SK-N-SH treated with all-trans-retinoic acid at 6 μM for 48 hours (cell line): ENCODE measurements around the gene BBS1.

Experiments
- ARNTL ChIP-seq: fragments of 450-650 bp; formaldehyde crosslinking; IDR thresholded peaks from 2 replicates; pipeline ENCODE4 v1.5.0; 2020; ENCODE audit warnings: low read depth, mild to moderate bottlenecking, moderate library complexity, borderline replicate concordance
- CREB5 ChIP-seq: fragments of 250-450 bp; sonication (Bioruptor Pico); IDR thresholded peaks from 2 replicates; pipeline ENCODE4 v1.5.1; 2020; ENCODE audit warnings: low read depth, mild to moderate bottlenecking, moderate library complexity
- CSDC2 ChIP-seq: fragments of 250-450 bp; sonication (Bioruptor Pico); IDR thresholded peaks from 2 replicates; pipeline ENCODE4 v1.5.0; 2020; ENCODE audit warnings: mild to moderate bottlenecking, moderate library complexity
- OSR1 ChIP-seq: fragments of 250-450 bp; sonication (Bioruptor Pico); IDR thresholded peaks from 2 replicates; pipeline ENCODE4 v1.8.0; 2022; ENCODE audit warnings: moderate library complexity, mild to moderate bottlenecking, inconsistent platforms
- PATZ1 ChIP-seq: fragments of 250-450 bp; sonication (Bioruptor Pico); IDR thresholded peaks from 2 replicates; pipeline ENCODE4 v1.8.0; 2020; ENCODE audit warnings: mild to moderate bottlenecking, moderate library complexity, borderline replicate concordance
- POU6F1 ChIP-seq: fragments of 250-450 bp; sonication (Bioruptor Pico); IDR thresholded peaks from 2 replicates; pipeline ENCODE4 v1.8.0; 2021; ENCODE audit warnings: low read depth, mild to moderate bottlenecking, moderate library complexity, borderline replicate concordance
- PPARA ChIP-seq: fragments of 250-450 bp; sonication (Bioruptor Pico); IDR thresholded peaks from 2 replicates; pipeline ENCODE4 v1.5.0; 2020; ENCODE audit warnings: mild to moderate bottlenecking, borderline replicate concordance
- RARB ChIP-seq: fragments of 250-450 bp; sonication (Bioruptor Pico); IDR thresholded peaks from 2 replicates; pipeline ENCODE4 v1.8.0; 2021; ENCODE audit warnings: mild to moderate bottlenecking, moderate library complexity
- TOX ChIP-seq: fragments of 250-450 bp; sonication (Bioruptor Pico); IDR thresholded peaks from 2 replicates; pipeline ENCODE4 v1.8.0; 2021; ENCODE audit warnings: mild to moderate bottlenecking, moderate library complexity, borderline replicate concordance
- ZFP3 ChIP-seq: fragments of 250-450 bp; sonication (Bioruptor Pico); IDR thresholded peaks from 2 replicates; pipeline ENCODE4 v1.5.0; 2020; ENCODE audit warnings: mild to moderate bottlenecking, moderate library complexity
- ZNF565 ChIP-seq: fragments of 450-650 bp; formaldehyde crosslinking; conservative IDR thresholded peaks from 2 replicates; pipeline ENCODE4 v1.5.0; 2020; ENCODE audit warnings: low read depth, mild to moderate bottlenecking, moderate library complexity
- ZNF70 ChIP-seq: fragments of 450-650 bp; formaldehyde crosslinking; IDR thresholded peaks from 2 replicates; pipeline ENCODE4 v1.5.0; 2020; ENCODE audit warnings: mild to moderate bottlenecking, moderate library complexity
- ZNF8 ChIP-seq: fragments of 450-650 bp; formaldehyde crosslinking; IDR thresholded peaks from 2 replicates; pipeline ENCODE4 v1.5.0; 2020; ENCODE audit warnings: mild to moderate bottlenecking, moderate library complexity

GRCh38 chr11:66488957-66489356, 21.5 kb upstream of the BBS1 start:
- no peak for TF ChIP-seq ZFP3 (CRISPR knock-in tag)
- TF ChIP-seq PATZ1 (CRISPR knock-in tag) = no peak
- no peak for TF ChIP-seq CSDC2
- no peak for TF ChIP-seq OSR1 (CRISPR knock-in tag)
- no peak for TF ChIP-seq POU6F1
- TF ChIP-seq ZNF565 (CRISPR knock-in tag) = no peak
- TF ChIP-seq ARNTL (CRISPR knock-in tag) = no peak
- no peak for TF ChIP-seq TOX (CRISPR knock-in tag)
- TF ChIP-seq PPARA (CRISPR knock-in tag) = no peak
- TF ChIP-seq RARB (CRISPR knock-in tag) = no peak
- no peak for TF ChIP-seq ZNF8 (CRISPR knock-in tag)
- no peak for TF ChIP-seq CREB5 (CRISPR knock-in tag)
- TF ChIP-seq ZNF70 = no peak
